GM21717 (cell line): ENCODE data around the gene CARNS1.

ENCODE experiments used
- ATAC-seq: cut with Tn5 transposase; IDR thresholded peaks from one replicate; pipeline ENCODE4 v1.9.1; 2021; ENCODE audit warnings: mild to moderate bottlenecking, moderate library complexity; ENCODE audit not compliant: unreplicated experiment

Gene CARNS1

DNA sequence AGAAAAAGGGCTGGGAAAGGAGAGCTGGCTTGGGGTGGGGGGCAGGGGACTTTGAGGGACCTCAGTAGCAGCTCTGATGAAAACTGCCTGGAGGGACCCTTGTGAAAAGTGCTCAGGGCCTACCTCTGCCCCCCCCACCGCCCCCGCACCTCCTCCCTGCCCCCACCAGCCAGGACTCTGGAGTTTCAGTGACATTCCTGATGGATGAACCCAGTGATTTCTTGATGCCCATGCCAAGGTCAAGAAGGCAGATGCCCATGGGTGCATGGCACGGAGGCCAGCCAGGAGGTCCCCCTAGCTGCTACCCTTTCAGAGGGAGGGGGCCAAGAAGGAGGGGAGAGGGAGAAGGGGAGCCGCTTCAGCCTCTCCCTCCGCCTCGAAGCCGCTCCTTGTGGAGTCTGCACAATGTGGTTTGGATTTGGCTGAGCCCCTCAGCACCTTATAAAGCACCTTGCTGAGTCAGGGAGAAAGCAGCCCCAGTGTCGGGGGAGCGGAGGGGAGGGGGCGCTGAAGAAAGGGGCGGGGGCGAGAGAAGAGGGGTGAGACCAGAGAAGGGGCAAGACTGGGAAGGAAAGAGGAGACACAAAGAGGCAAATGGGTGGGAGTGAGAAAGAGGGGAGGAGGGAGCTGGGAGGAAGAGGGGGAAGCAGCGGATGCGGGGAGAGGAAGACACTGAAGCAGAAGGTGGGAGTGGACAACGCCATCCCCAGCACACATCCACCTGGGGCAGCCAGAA, 40.0 kb upstream of the CARNS1 start:
- ATAC-seq, result no peak

DNA sequence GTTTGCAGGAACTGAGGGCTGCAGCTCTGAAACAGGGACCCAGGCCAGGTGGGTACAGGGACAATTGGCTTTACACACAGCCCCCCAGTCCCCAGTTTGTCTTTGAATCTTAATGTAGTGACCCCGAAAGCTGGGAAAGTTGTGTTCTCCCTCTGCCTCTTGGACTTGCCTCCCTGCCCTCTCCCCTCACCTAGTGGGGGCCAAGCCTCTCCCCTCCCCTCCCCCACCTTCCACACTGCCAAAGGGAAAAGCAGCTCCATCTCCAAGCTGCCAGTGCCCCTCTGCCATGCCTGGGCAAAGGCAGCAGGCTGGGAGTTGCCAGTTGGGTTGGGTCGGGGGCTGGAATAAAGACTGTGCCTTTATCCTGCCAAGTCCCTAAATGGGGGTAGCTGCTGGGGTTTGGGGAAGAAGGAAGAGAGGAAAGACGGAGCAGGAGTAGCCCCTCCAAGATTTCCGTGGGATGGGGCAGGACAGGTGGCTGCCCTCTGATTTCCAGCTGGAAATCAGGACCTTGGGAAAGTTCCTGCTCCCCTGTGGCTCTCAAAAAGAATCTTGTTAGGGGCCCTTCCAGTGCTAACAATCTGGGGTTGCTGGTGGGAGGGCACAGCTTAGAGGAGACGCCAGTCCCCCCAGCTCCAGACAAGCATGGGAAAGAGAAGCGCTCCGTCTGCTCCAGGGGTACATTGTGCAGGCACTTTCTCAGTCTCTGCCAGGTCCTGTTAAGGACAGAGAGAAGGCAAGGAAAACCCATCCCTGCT, 39.2 kb upstream of the CARNS1 start:
- ATAC-seq, result no peak

DNA sequence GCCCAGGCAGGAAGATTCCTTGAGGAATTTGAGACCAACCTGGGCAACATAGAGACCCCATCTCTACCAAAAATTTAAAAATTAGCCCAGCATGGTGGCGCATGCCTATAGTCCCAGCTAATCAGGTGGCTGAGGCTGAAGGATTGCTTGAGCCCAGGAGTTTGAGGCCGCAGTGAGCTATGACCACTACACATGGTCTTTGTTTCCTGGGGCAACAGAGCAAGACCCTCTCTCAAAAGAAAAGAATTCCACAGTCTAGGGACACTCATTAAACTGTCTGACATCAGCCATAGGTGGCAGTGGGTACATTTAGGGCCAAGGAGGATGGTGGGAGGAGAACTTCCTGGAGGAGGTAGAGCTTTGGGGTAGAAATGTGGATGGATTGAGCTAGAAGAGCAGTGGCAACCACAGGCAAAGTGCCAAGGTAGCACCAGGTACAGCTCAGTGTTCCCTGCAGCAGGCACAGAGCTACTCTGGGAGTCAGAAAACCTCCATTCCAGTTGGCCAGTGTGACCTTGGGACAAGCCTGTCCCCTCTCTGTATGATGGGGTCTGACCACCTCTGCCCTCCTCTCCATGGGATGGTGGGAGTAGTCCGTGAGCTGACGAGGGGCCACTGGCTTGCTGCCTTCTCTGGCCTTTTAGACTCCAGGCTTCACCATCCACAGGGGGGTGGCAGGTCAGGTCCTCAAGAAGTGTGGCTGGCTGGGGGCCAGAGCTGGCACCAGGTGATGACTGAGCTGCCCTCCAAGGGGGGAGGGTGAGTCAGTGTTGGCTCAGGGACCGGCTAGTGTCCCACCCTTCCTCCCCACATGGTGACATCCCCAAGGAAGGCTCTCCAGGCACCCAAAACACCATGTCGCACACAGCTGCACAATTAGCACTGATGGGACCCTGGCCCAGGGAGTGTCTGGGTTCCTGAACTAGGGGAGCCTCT, 38.3 kb upstream of the CARNS1 start:
- ATAC-seq, result no peak

DNA sequence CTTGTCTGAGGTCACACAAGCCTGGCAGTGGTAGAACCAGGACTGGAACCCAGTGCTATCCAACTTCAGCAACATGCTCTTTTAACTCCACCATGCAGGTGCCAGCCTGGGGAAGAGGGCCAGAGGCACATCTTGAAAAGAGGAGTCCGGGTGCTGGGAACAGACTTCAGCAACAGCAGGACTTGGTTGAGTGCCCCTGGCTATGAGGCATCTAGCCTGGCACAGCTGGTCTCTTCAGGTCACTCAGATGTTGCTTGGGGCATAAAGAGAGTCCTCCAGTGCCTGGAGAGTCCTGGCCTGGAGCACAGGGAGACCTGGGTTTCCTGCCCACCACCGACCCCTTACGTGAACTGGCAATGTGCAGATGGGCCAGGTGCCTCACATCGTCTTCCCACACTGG, 36.9 kb upstream of the CARNS1 start:
- ATAC-seq, result no peak

DNA sequence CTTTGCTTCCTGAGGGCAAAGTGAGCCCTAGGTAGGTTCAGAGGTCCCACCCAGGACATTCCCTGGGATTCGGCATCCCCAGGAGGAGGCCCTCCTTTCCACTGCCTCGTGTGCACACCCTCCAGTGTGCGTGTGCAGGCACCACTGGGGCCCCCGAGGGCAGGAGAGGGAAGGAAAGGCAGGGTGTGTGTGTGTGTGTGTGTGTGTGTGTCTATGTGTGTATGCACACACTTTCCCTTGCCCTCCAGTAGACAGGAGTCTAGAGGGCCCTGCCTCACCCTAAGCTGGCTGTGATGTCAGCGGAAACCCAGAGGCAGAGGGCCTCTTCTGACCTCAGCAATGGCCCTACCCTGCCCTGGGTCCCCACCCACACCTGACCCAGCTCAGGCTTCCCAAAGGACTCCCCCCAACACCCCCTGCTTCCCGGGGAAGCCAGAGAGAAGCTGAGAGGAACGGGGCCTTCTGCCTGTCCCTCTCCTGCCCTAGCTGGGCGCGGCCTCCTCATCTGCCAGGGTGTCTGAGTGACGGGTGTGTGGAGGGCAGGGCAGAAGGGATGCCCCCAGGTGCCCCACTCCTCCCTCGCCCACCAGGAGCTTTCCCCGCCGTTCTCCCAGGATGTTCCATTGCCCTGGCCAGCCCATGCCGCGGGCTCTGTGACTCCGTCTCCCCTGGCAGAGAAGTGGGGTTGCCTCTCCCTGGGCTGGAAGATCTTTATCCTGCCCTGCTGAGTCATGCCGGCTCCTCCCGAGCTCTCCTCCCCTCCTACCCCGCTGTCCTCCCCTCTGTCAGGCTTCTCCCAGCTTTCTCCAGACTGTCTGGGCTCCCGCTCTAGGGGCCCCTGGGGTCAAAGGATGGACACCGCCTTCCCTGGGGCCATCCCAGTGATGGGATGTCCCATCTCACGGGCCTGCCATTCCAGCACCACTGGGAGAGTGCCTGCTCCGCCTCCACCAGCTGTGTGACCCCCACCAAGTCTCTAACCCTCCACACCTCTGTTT, 36.1 kb upstream of the CARNS1 start:
- no peak for ATAC-seq

DNA sequence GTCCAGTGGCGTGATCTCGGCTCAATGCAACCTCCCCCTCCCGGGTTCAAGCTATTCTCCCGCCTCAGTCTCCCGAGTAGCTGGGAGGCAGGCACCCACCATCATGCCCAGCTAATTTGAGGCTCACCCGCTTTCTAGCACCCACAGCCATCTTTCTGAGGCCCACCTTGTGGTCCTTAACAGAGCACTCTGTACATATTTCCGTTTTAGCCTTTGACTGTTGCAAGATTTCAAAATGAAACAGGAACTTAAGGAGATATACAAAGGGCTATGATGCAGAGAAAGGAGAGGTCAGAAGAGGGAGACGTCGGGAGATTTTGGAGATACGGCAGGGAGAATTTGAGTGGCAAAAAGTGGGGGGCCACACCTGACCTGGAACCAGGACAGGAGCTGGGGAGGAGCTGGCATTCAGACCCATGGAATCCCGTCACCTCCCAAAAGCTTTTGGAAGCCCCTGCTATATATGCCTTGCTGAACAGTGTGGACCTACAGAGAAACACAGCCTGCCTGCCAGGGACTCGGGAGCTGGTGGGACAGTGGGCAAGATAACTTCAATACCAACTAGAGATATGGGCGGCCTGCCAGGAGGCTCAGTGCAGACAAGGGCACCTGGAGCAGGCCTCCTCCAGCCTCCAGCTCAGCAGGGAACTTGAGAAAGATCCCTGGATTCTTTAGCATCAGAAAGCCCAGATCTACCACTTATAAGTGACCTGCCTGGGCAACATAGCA, 34.1 kb upstream of the CARNS1 start:
- no peak for ATAC-seq

DNA sequence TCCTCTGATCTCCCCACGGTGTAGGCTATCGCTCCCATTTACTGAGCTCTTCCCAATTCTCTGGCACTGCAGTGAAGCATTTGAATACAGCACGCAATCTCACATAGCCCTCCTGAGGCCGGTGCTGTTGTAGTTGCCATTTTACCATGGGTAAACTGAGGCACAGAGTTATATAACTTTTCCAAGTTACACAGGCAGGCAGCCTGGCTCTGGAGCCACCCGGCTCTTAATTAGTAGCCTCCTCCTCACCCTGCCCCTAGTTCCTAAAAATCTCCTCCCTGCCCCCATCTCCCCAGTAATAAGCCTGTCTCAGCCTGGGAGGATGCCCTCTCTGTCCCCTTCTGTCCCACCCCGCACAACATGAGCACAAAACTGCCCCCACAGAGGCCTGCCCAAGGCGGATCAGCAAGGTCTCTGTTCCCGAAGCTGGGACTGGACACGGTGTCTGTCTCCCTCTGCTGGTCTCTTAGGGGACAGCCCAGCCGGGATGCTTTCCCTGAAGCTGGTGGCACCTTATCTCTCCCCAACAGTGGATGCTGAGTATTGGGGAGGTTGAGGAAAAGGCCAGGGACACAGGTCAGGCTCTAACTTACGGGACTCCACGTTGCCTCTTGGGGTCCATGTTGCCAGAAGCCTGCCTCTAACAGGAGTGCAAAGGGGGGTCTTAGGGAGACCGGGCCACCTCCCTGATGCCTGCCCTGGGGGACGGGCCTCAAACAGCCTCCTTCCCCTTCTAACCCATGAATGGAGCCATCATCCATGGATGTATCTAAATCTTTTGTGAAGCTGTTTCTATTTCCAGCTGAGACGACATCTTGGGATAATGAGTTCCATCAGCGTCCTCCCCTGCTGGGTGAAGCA, 33.0 kb upstream of the CARNS1 start:
- ATAC-seq, result no peak

DNA sequence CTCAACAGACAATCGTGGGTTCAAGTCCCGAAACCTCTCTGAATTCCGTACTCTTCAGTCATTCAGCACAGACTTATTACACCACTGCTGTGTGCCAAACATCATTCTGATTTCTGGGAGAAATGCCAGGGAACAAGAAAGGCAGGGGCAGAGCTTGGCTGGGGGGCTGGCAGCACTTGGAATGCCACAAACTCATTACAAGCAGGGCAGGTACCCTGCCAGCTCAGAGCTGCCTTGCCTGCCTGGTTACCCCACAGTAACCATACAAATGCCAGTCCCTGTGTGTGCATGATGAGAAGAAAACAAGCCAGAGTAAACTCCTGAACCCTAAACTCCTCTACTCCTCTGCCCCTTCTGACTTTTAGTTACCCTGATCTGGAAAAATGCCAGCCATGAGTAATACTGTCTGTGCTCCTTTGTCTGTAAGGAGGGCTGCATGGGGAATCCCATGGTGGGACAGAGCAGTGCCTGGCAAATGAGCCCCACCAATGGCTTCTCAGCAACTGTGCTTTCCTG, 30.6 kb upstream of the CARNS1 start:
- no peak for ATAC-seq

DNA sequence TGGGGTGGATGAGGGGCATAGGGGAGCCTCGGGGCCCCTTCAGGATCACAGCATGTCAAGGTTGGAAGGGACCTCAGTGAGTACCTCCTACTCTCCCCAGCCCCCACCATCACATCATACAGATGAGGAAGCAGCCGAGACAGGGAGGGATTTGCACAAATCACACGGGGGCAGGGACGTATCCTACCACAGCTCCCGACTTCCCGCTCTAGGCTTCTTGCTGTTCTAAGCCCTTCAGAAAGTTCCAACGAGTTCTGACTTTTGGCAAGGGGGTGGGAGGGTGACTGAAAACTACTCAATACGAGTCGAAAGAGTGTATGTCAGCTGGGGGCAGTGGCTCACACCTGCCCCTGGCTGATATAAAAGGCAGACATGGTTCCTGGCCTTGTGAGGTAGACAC, 28.4 kb upstream of the CARNS1 start:
- ATAC-seq, result no peak

DNA sequence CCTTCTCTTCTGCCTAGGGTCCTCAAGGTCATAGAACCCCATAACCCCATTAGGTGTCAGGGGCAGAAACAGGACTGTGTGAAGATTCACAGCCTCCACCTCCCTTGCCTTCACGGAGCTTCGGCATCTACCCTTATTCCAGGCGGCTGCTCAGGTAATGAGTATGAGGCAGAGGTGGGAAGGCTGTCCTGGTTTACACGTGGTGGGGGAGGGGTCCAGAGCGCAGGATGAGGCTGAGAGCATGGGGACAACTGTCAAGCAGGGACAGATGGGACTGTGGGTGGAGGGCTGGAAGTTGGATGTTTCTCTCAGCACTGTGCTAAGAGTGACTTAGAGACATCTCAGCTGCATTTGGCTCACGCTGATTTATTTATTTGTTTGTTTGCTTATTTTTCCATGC, 28.0 kb upstream of the CARNS1 start:
- no peak for ATAC-seq

DNA sequence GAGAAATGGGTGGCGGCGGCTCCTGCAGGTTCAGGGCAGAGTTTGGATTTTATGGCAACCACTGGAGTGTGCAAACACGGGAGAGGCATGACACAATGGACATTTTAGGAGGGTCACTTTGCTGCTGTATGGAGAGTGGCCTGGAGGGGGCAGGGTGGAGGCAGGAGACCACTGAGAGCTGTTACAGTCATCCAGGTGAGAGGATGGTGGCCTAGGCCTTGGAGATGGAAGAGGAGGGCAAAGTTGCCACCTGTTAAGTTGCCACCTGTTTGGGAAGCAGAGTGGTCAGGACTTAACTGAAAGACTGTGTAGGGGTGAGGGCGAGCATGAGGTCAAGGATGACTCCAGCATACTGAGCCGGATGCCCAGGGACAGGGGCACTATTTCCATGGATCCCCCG, 26.0 kb upstream of the CARNS1 start:
- ATAC-seq, result no peak

DNA sequence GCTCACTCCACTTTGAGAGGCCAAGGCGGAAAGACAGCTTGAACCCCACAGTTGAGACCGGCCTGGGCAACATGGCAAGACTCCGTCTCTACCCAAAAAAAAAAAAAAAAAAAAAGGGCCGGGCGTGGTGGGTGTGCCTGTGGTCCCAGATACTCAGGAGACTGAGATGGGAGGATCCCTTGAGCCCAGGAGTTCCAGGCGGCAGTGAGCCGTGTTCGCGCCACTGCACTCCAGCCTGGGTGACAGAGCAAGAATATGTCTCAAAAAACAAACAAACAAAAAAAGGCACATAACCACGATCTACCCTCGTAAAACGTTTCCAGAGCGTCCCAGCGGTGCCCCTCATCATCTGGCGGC, 24.6 kb upstream of the CARNS1 start:
- no peak for ATAC-seq

DNA sequence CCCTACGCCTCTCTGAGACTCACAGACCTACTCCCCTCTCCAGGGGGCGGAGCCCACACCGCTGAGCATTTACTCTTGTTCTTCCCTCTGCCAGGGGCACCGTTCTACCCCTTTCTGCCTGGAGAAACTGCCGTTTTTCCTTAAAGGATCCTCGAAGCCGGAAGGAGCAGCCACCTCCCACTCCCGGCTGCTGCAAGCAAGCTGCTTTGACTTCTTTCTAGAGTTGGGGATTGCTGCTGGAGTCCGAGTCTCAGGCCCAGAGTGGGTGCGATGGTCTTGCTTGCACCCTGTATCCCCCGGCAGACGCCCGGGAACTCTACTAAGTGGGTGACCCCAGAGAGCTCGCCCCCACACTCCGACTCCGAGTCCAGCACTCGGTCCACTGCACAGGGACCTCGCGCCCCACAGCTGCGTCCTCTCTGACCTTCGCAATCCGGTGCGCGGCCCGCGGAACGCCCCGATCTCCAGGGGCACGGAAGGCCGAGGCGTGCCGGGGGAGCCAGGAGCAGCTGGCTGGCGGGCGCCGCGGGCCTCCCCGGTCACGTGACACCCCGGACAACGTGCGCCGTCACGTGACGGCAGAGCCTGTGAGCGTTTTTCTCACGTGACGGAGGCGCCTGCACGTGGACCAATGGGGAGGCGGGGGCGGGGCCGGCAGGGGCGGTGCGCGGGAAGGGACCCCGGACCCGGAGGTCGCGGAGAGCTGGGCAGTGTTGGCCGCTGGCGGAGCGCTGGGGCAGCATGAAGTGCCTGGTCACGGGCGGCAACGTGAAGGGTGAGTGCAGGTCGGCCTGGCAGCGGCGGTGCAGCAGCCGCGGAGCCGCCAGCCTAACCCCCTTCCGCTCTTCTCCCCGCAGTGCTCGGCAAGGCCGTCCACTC, 23.9 kb upstream of the CARNS1 start, which contains the start of gene RAD9A:
Gene RAD9A (plus strand): TSS at position 683 of the 879 bp plus-strand sequence. CDS start 59 bp downstream, at position 742.
- ATAC-seq, result peak; percentile 46

DNA sequence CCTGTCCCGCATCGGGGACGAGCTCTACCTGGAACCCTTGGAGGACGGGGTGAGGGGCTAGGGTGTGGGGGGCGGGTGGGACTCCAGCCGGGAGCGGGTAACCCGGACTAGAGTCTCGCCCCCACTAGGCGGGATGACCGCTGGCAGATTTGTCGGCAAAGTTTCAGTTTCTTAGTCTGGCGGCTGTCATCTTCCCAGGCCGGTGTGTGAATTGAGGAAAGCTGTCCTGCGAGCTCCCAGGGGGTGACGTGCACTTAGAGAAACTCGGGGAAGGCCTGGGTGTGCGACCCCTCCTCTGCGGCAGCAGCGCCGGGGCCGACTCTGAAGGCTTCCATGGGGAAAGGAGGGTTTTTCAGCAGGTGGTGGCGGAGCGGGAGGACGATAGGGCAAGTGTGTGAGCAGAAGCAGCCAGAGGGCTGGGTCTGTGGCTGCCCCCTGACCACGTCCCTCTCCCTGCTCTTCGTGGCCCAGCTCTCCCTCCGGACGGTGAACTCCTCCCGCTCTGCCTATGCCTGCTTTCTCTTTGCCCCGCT, 23.2 kb upstream of the CARNS1 start:
- peak; percentile 12 for ATAC-seq

DNA sequence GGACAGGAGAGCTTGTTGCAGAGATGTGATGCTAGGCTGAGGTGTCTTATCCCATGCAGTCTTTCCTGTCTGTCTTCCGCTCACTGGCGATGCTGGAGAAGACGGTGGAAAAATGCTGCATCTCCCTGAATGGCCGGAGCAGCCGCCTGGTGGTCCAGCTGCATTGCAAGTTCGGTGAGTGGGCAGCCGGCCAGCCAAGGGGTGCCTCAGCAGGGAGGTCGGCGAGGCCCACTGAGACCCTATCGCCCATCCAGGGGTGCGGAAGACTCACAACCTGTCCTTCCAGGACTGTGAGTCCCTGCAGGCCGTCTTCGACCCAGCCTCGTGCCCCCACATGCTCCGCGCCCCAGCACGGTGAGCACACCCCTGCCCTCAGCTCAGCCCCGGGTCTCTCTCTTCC, 22.0 kb upstream of the CARNS1 start:
- no peak for ATAC-seq

DNA sequence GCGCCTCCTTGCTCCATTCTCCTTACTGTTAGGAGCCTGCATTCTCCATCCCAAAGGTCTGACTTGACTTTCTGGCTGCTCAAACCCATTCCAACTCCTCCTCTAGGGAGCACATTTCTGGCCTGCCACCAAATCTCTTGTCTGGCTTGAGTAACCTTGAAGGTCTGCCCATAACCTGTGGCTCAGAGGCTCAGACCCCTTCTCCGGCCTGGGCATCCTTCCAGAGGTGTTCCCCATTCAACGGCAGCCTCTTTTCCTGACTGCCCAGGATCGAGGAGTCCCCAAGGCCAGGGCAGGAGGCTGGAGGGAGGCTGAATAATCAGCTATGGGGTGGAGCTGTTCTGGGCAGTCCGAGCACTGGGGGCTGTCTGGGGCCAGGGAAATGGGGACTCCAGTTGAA, 21.5 kb upstream of the CARNS1 start:
- ATAC-seq, result no peak
